NCI-H446 treated with DMSO at 0.1 percent for 48 hours (cell line): ENCODE data around the gene LNX2.

Experiments
- DNase-seq: peaks from one replicate; lab custom pipeline; 2025; lab: John Stamatoyannopoulos, UW

The LNX2 gene

GRCh38 chr13:27559719-27560118 lies 60.6 kb downstream of the LNX2 start:
- DNase-seq: no peak

DNA sequence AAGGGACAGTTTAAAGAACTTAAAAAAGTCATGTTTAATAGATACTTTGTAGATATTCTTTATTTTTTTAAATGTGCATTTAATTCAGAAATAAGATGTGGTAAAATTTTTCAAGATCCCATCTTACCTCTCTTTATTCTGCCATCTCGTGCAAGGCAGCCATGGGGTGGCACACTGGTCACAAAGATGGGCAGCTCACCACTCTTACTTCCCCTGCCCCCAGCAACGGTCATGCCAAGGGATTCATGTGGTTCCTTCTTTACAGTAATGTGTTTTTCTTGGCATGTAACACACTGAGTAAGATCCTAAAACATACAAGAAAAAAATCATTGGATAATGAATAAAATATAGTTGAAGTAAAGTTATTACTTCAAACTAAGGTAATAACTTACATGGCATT lies 64.2 kb downstream of the LNX2 start:
- DNase-seq: no peak

DNA sequence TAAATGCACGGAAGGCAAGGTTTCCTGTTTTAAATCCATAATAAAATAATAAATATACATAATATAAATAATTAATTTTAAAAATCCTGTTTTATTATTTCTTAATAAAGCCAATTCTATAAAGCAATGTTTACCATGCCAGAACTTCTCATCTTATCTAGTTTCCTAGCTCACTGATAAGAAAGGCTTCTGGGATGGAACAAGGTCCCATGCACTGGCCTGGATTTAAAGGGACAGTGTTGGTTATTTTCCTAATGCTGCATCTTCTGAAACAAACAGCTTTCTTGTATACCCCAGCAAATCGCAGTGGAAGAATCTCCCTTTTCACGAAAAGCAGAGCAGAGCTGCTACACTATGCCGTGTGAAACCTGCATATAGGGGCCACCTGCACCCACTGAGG lies 68.8 kb downstream of the LNX2 start:
- no peak for DNase-seq

DNA sequence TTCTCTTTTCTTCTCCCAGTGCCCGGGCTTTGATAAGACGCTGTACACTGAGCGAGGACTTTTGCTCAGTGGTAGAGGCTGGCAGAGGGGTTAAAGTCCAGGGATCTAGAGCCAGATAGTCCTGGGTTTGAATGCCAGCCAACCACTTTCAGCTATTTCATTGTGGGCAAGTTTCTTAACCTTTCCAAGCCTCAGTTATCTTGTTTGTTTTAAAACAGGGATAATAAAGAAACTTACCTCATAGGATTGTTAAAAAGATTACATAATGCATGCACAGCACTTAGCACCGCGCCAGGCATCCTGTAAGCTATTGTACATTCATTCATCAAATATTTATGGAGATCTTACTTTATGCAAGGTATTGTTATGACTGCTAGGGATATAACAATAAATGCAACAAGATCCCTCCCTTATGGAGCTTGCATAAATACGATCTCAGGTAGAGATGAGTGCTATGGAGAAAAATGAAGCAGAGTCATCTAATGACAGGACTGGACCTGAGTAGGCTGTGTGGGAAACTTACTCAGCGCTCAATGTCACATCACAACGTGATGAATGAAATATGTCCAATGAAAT lies 70.8 kb downstream of the LNX2 start:
- no peak for DNase-seq

DNA sequence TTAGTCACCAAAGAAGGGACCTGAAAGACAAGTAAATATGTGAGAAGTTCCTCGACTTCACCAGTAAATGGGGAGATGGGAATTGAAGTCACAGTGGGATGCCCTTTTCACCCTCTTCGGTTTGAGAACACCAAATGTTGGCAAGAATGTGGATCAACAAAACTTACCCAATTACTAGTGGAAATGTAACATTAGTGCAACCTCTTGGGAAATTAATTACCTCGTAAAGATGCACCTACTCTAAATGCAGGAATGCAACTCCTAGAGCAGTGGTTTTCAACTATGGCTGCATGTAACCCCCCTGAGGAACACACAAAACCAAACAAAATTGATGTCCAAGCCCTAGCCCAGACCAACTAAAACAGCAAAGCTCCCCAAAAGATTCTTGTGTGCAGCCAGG lies 78.1 kb downstream of the LNX2 start:
- DNase-seq: no peak

DNA sequence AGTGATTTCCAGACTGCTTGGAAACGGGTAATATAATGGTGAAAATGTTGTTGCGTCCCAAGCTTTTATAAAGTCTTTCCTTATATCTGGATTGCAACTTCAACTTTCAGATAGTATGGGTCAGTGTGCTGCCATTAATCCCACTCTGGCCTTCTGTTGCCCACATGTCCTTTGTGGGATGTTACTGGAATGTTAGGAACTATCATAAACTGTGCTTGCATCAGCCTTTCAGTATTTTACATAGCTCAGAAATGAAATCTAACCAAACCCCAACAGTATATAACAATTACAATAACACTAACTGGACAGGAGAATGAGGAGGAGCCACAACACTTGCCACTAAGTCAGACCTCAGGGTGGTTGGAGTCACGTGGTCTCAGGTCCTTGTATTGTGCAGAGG lies 78.9 kb downstream of the LNX2 start:
- DNase-seq: no peak

DNA sequence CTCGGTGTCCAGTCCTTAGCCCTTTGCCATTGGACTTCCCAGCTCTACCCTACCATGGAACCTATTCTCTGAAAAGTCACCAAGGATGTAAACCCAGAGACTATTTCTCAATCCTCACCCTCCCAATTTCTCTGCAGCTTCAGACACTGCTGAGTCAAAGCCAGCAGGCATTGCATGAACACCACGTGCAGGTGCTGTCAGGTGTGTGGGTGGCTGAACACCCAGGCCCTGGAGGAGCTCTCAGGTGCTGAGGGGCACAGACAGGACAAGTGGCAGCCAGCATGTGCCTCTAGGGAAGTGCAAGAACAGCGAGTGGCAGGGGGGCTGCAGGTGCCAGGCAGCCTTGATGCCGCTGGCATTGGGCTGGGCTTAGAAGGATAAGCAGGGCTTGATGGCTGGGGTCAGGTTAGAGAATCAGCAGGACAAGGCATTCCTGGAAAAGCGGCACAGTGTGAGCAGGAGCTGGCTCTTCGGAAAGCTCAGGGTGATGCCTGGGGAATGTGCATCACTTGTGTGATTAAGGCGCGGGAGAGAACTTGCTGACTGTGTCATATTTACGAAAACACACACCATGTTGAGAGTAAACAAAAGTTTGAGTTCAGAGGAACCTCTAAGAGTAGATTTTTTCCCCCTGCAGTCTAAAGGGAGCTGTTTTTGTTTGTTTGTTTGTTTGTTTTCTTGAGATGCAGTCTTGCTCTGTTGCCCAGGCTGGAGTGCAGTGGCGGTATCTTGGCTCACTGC lies 83.8 kb downstream of the LNX2 start:
- no peak for DNase-seq

- no peak for DNase-seq
Measured at GRCh38 chr13:27535546-27535945, 84.8 kb downstream of the LNX2 start.

- no peak for DNase-seq
Measured at GRCh38 chr13:27534981-27535380, 85.3 kb downstream of the LNX2 start.

DNA sequence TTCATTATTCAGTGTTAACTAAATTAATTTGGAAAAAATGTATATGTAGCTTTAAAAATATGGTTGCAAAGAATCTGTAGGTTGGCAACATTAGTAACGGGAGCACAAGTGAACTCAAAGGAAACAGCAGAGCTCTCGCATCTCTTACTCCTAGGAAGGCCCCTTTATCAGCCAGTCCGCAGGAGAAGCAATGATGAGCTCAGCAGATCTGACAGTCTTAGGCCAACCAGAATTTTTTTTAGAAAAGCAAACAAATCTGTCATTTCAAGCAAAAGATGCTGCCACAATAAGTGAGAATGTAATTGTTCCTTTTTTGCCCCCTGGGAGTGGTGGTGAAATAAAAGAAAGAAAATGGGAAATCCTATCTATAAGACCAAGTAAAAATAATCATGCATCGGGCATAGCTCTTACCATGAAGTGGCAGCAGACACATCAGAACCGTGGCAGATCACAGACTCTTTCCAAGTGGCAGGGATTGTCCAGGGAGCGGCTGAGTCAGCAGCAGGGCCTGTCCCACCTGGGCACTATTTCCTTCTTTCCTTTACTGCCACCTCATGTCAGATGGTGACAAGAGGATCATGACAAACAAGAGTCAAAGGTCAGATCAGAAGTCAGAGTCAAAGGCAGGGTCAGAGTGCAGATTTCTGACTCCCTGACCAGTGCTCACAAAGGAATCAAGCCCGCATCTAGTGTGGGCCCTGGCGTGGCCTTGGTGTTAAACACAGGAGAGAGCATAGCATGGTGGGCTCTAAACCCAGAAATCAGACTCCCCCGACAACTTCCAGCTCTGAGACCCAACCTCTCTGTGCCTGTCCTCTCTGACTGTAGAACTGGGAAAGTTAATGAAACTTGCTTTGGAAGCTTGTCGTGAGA lies 86.0 kb downstream of the LNX2 start:
- DNase-seq: no peak

DNA sequence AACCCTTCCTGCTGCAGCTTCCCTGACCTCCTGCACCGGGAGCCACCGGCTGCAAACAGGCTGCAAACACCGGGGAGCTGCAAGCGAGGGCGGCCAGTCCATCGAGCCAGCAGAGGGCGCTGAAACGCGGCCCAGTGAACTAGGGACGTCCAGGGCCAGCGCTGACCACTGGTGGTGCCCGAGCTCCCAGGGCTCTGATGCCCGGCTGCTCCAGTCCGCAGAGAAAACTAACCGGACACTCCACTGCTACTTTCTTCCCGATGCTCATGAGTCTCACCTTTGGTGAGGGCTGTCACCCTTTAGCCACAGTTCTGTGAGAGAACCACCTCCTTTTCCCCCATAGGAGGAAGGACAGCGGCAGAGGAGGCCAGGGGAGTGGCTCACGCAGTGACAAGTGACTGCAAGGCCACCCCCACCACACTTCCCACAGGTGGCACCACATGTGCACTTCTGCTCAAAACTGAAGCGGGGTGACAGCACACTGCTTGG lies 87.1 kb downstream of the LNX2 start:
- no peak for DNase-seq

- no peak for DNase-seq
Measured at GRCh38 chr13:27528908-27529307, 91.4 kb downstream of the LNX2 start.

- no peak for DNase-seq
Measured at GRCh38 chr13:27526516-27526915, 93.8 kb downstream of the LNX2 start.

DNA sequence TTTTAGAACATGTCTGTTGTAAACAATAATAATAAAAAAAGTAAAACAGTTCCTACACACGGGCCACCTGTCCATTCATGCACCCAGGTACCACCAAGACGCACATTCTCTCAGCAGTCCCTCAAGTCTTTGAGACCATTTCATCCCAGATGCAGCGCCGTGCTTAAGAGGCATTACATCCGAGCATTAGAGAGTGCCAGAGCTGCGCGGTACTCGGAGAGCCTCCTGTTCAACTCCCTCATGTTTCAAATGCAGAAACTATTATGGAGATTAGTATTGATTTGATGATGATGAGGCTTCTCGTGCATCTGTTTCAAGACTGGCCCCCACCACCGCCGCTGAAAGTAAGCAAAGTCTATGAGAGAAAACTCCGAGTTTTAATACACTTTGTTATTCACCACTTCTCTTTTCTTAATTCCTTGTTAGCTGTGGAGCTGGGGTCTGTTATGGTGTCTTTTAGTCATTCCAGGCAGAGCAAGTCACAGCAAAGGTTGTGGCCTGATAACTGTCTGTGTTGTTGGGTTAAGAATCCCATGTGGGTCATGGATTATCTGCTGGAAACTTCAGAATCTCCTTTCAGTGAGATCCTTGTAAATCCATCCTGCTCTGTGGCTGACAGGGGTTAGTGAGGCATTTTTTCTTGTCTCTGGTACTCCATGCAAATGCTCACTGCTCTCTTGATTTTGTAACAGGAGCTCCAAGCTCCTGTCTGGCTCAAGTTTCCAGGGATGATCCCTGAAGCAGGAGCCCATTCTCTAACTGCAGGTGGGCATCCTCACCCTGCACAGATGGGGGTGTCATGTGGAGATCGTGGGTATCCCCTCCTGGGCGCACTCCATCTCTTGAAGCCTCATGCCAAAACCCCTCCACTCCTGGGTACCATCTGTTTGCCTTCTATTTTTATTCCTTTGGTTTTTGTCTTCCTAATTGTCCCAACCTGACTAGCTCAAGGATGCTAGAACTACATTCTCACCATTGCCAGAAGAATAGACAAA lies 95.1 kb downstream of the LNX2 start:
- no peak for DNase-seq

GRCh38 chr13:27523346-27524073 lies 96.8 kb downstream of the LNX2 start:
- no peak for DNase-seq

DNA sequence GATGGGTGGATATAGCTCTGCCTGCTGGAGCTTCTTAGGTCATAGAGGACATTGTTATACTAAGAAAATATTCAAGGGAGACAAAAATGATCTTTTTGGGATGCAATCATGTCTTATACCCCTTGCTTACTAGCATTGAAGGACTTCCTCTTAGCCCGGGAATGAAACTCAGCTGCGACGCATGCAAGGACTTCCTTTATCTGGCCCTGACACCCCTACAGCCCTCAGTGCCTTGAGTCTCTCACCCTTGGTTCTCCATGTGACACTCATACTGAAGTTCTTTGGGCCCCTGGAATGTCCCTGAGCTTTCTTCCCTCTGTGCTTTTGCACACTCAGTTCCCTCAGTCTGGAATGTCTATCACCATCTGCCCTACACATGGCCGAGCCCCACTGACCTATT lies 97.5 kb downstream of the LNX2 start:
- no peak for DNase-seq

GRCh38 chr13:27516103-27516502 lies 104.2 kb downstream of the LNX2 start:
- no peak for DNase-seq

DNA sequence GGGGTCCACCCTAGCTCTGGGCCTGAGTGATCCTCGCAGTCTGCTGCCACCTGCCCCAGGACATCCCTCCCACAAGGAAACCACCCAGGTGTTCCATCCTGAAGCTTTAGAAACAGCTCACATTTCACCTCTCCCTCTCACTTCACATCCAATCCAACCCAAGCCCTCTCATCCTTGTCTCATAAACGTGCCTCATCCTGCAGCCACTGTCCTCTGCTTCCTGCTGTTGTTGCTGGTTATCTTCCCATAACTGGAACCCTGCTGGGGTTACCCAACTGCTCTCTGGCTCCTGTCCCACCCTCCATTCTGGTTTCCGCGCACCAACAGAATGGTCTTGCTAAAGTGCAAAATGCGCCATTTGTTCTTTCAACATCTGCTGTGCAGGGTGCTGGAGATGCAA lies 110.2 kb downstream of the LNX2 start:
- no peak for DNase-seq

DNA sequence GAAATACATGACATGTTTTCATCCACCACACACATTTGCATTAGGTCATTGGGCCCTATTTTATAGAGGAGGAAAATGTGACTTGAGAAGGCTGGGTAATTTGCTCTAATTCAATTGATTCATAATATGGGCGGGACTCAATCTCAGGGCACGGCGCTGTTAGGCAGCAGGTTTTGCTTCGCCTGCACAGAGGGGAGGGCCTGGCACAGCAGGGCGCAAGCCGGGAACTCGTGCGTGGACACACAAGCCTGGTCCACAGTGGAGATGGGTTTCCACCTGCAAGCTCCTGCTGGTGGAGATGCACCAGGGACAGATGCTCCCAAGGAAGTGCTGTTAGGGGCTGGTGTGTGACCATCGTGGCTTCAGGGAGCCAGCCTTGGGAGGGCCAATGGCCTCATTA lies 111.5 kb downstream of the LNX2 start:
- DNase-seq: no peak

- DNase-seq: no peak
Measured at GRCh38 chr13:27505792-27506191, 114.5 kb downstream of the LNX2 start.

DNA sequence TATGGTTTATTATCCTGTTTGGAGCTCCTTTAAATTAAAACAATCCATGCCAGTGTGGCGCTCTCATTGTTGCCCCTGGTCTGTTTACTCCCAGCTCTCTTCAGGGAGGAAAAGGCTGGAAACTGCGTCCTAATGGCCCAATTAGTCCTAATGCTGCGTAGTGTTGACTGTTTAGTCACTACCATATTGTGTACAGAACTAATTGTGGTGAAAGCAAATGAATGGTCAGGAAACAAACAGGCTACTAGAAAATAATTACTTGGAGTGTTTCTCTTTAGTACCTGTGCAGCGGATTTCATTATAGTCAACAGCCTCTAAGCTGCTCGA lies 115.5 kb downstream of the LNX2 start:
- no peak for DNase-seq
